Ovary (tissue), 10 donors: Measurements from ENCODE around the gene TRIP6. TPM values are rescaled to one million over a fixed set of nuclear protein-coding genes. Genes with fewer than 3 reads are reported as not detected.

Experiments
- DNase-seq, 5 donors: peaks; one replicate each; pipeline ENCODE4 v3.0.0-alpha.2; 2019 to 2020
- H3K27ac ChIP-seq, 2 donors: fragments of 200-600 bp; one replicate each; pipeline versions ENCODE4 v1.5.1 to v1.8.0; 2019 to 2022
- H3K27me3 ChIP-seq: fragments of 200-600 bp; one replicate; pipeline ENCODE4 v1.8.0; 2022
- H3K36me3 ChIP-seq: fragments of 200-600 bp; sonication (generic); one replicate; pipeline ENCODE4 v1.5.1; 2019
- H3K4me1 ChIP-seq: one replicate; pipeline ENCODE4 v1.8.1; 2013; ENCODE audit warnings: mild to moderate bottlenecking, moderate library complexity; ENCODE audit not compliant: insufficient read depth
- H3K4me3 ChIP-seq: fragments of 200-600 bp; sonication (generic); one replicate; pipeline ENCODE4 v1.5.1; 2017
- H3K9me3 ChIP-seq, 2 donors: fragments of 200-600 bp in 1 of 2; sonication (generic) in 1 of 2; one replicate each; pipeline versions ENCODE4 v1.5.1 to v1.8.1; 2013 to 2019; ENCODE audit warnings: mild to moderate bottlenecking in 1 of 2, moderate library complexity in 1 of 2
- CTCF ChIP-seq, 3 donors: fragments of 450-650 bp in 2 of 3; fragments of 200-600 bp in 1 of 3; IDR thresholded peaks; one replicate each; pipeline versions ENCODE4 v1.5.1 to v1.8.0; 2016 to 2022; ENCODE audit warnings: antibody characterized with exemption in 3 of 3, mild to moderate bottlenecking in 1 of 3
- EP300 ChIP-seq: sonication (generic); formaldehyde crosslinking; IDR thresholded peaks from one replicate; pipeline ENCODE4 v1.6.1; 2017; ENCODE audit warnings: antibody characterized with exemption
- POLR2A ChIP-seq: fragments of 450-650 bp; IDR thresholded peaks from one replicate; pipeline ENCODE4 v1.6.1; 2017; ENCODE audit warnings: antibody characterized with exemption, mild to moderate bottlenecking, moderate library complexity
- WGBS, 3 donors: extraction: QIAGEN DNeasy Blood & Tissue Kit in 1 of 3; methylation state at CpG; one replicate each; pipeline versions ENCODE4 v1.1.5 to v1.1.7; 2013 to 2017; 5-methylcytosine and 5-hydroxymethylcytosine counted together
- intact Hi-C, 4 donors: fragments of 100-400 bp; cut with DNase I; formaldehyde crosslinking; loops; one replicate each; pipeline versions ENCODE4 v1.11.0 to v1.15.1; 2022 to 2023
- long read RNA-seq, 3 donors: library from polyadenylated mRNA in 2 of 3; unstranded in 2 of 3; transcript quantifications; one replicate each; pipeline ENCODE4 v2.0.0 and lab custom pipeline, GENCODE V29; 2021 to 2026
- polyA plus RNA-seq, 2 donors: library from polyadenylated mRNA; stranded (reverse); fragments of 200-250 nt in 1 of 2; fragments of 350-450 nt in 1 of 2; fragmentation: Illumina TruSeq in 1 of 2; extraction: RNeasy Lipid Tissue Mini Kit (QIAGEN cat#74804) in 1 of 2; gene quantifications; one replicate each; pipeline ENCODE4 v1.2.3, GENCODE V29; 2013 to 2014
- total RNA-seq, 7 donors: library from RNA; depleted of rRNA in 2 of 7; stranded (reverse); fragments of >200 nt in 2 of 7; fragmentation: NEBNext Ultra II Directional in 3 of 7; extraction: Animal tissue kit (Norgen Biotek cat#: 25700) in 3 of 7; gene quantifications; one replicate each; pipeline versions ENCODE4 v1.1.0 to v1.2.4, GENCODE V29; 2016 to 2023
- donor health status: DM: no; HTN: no; CAD: no; lungs with moderate emphysema.
- donor health status: DM: no; HTN: no; CAD: no.
- donor health status: Bipolar disorder and iron deficiency.
- donor health status: DM: yes; HTN: yes; CAD: no.
- donor health status: DM: no; HTN: no; CAD: no.
- donor health status: DM: yes; HTN: yes; CAD: no.

TRIP6 gene, protein sequence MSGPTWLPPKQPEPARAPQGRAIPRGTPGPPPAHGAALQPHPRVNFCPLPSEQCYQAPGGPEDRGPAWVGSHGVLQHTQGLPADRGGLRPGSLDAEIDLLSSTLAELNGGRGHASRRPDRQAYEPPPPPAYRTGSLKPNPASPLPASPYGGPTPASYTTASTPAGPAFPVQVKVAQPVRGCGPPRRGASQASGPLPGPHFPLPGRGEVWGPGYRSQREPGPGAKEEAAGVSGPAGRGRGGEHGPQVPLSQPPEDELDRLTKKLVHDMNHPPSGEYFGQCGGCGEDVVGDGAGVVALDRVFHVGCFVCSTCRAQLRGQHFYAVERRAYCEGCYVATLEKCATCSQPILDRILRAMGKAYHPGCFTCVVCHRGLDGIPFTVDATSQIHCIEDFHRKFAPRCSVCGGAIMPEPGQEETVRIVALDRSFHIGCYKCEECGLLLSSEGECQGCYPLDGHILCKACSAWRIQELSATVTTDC
- total RNA-seq: 10 to 100 TPM; 42.9 to 98.8 (median 82.0) TPM
- polyA plus RNA-seq: 10 to 100 TPM; 17.3 to 72.5 TPM
- long read RNA-seq, donor 1, transcript TRIP6-201 (9 exons, 1,942 nt): major isoform, 162 of 213 reads
- long read RNA-seq, donor 1, partial matches to known transcripts: 39 of 213 reads
- long read RNA-seq, donor 1, other reads (novel, unspliced or antisense): 12 of 213 reads
- long read RNA-seq, donor 2, transcript TRIP6-201 (9 exons, 1,942 nt): major isoform, 16 of 33 reads
- long read RNA-seq, donor 2, partial matches to known transcripts: 17 of 33 reads
- long read RNA-seq, donor 2, other reads (novel, unspliced or antisense): 0 of 33 reads
- long read RNA-seq, donor 3, transcript TRIP6-209 (8 exons, 1,303 nt): minor isoform, 8 of 181 reads
- long read RNA-seq, donor 3, transcript TRIP6-201 (9 exons, 1,942 nt): major isoform, 114 of 181 reads
- long read RNA-seq, donor 3, partial matches to known transcripts: 39 of 181 reads
- long read RNA-seq, donor 3, other reads (novel, unspliced or antisense): 19 of 181 reads

- H3K4me1 ChIP-seq: peaks cover 10% of the 10 kb centered on the region
- WGBS, 3 donors: 1 to 2% (median 1%) methylated on average over 42 of the region's 42 CpGs
- peak within 1 kb of the TSS; percentile 99 for H3K4me3 ChIP-seq
- TF ChIP-seq CTCF (IDR thresholded peaks at IDR 0.05): peak in 1 of 3 donors; percentile 25
- peak; percentile 37 for TF ChIP-seq POLR2A
- no peak for TF ChIP-seq EP300
- H3K9me3 ChIP-seq: no peaks in the 10 kb centered on the region
- peak within 1 kb of the TSS; percentile 88 to 96 for H3K27ac ChIP-seq
- no peaks in the 10 kb centered on the region for H3K36me3 ChIP-seq
- intact Hi-C loops: loop anchor here in 3 of 4 donors (10.0 kb wide), 2 partner anchors 162 to 392 kb away; partner anchors contain the start of genes TSC22D4 (in 2 of the 3) and POP7 (in 1 of the 3)
- DNase-seq: peak; percentile 97 to 99 (median 98)
- H3K27me3 ChIP-seq: no peaks in the 10 kb centered on the region
Measured at GRCh38 chr7:100867040-100867775, at the start of gene TRIP6. TRIP6 (plus strand) TSS chr7:100867387; CDS start chr7:100867498, 111 bp downstream.

DNA sequence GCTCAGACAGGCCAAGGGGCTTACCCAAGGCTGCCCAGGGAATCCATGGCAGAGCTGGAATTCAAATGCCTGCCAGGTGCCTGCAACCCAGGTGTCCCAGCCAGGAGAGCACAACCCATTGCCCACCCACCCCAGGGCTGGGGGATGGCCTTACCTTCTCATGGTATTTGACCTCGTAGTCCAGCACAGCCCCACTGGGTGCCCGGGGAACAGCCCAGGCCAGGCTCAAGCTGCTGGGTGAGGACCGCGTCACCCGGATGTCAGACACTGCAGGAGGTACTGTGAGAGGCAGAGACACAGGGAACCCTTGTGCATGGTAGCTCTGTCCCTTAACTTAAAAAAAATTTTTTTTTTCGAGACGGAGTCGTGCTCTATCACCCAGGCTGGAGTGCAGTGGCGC lies 48.8 kb upstream of the TRIP6 start:
- Histone ChIP-seq H3K36me3 (no peaks in the 10 kb centered on the region), H3K9me3 (no peaks in the 10 kb centered on the region), H3K27me3 (no peaks in the 10 kb centered on the region), H3K4me1 (peaks cover 4% of the 10 kb centered on the region), H3K27ac (no peak overlapping the region), H3K4me3 (no peak overlapping the region)
- no peak for DNase-seq
- TF ChIP-seq EP300 (no peak), CTCF (IDR thresholded peaks at IDR 0.05) (no peak), POLR2A (no peak)
- 90 to 94% (median 94%) methylated on average over 9 of the region's 9 CpGs for WGBS, 3 donors
- intact Hi-C loops: no loop called here

- Histone ChIP-seq H3K4me3 (no peak overlapping the region), H3K27ac (no peak overlapping the region), H3K27me3 (no peaks in the 10 kb centered on the region), H3K36me3 (no peaks in the 10 kb centered on the region), H3K4me1 (peaks cover 4% of the 10 kb centered on the region), H3K9me3 (no peaks in the 10 kb centered on the region)
- DNase-seq: no peak
- no peak for TF ChIP-seq POLR2A
- intact Hi-C loops: no loop called here
- WGBS, 3 donors: 77 to 85% (median 81%) methylated on average over 6 of the region's 6 CpGs
Measured at GRCh38 chr7:100818825-100819224, 48.4 kb upstream of the TRIP6 start.

- Histone ChIP-seq H3K36me3 (no peaks in the 10 kb centered on the region), H3K27me3 (no peaks in the 10 kb centered on the region), H3K4me1 (peaks cover 8% of the 10 kb centered on the region), H3K4me3 (no peak overlapping the region), H3K9me3 (no peaks in the 10 kb centered on the region), H3K27ac (no peak overlapping the region)
- no peak for TF ChIP-seq EP300
- no peak for TF ChIP-seq CTCF (IDR thresholded peaks at IDR 0.05)
- TF ChIP-seq POLR2A: no peak
- intact Hi-C loops: no loop called here
- WGBS, 3 donors: 86 to 92% (median 88%) methylated on average over 23 of the region's 23 CpGs
- DNase-seq: no peak
Measured at GRCh38 chr7:100819586-100819985, 47.6 kb upstream of the TRIP6 start.
